ENCODE measurements around the gene FOXO4. TPM values are rescaled to one million over a fixed set of nuclear protein-coding genes. Genes with fewer than 3 reads are reported as not detected.

The FOXO4 gene
- total and polyA plus RNA-seq, 7 donors = 14.6 to 80.7 (median 56.5) TPM

- Histone ChIP-seq H3K4me3 (peak within 1 kb of the TSS; percentile 73), H3K27ac (peak within 1 kb of the TSS; percentile 85), H3K36me3 (ENCODE audit: insufficient read depth in 1 of 2, low read depth in 1 of 2) (no peaks in the 10 kb centered on the region), H3K9me3 (no peaks in the 10 kb centered on the region), H3K4me1 (no peaks in the 10 kb centered on the region), H3K27me3 (ENCODE audit: insufficient read depth in 3 of 3, low read length in 2 of 3) (peaks cover 0 to 19% (median 0%) of the 10 kb centered on the region in 3 donors)
- no peak for TF ChIP-seq CTCF (IDR thresholded peaks at IDR 0.05)
- intact Hi-C loops (cut with DNase I) = no loop called here
- ATAC-seq (peak; percentile 95 to 99 (median 99)), DNase-seq (peak; percentile 90 to 94)
- 0 to 34% (median 1%) methylated on average over 34 to 73 of the region's 73 CpGs for WGBS, 3 donors
Observed at GRCh38 chrX:71068044-71068918, 27.4 kb upstream of the FOXO4 start, which contains the start of gene SNX12. Gene SNX12, minus strand, starts transcription at chrX:71068334. Its CDS starts 28 bp downstream, at chrX:71068306.

- H3K36me3 ChIP-seq (ENCODE audit: insufficient read depth in 1 of 2, low read depth in 1 of 2) = no peaks in the 10 kb centered on the region
- H3K9me3 ChIP-seq = no peaks in the 10 kb centered on the region
- no peaks in the 10 kb centered on the region for H3K4me1 ChIP-seq
- intact Hi-C loops (cut with DNase I) = no loop called here
- H3K27me3 ChIP-seq (ENCODE audit: insufficient read depth in 3 of 3, low read length in 2 of 3) = peaks cover 0 to 19% (median 0%) of the 10 kb centered on the region in 3 donors
- ATAC-seq (no peak), DNase-seq (no peak)
- TF ChIP-seq CTCF (IDR thresholded peaks at IDR 0.05) = no peak
- 67 to 82% (median 78%) methylated on average over 5 of the region's 5 CpGs for WGBS, 3 donors
- H3K4me3 ChIP-seq = no peak overlapping the region
- H3K27ac ChIP-seq = no peak overlapping the region
Observed at GRCh38 chrX:71070531-71070930, 25.1 kb upstream of the FOXO4 start.

GRCh38 chrX:71081330-71082123 lies 14.1 kb upstream of the FOXO4 start:
- Histone ChIP-seq H3K4me3 (no peak overlapping the region), H3K36me3 (ENCODE audit: insufficient read depth in 1 of 2, low read depth in 1 of 2) (no peaks in the 10 kb centered on the region), H3K9me3 (no peaks in the 10 kb centered on the region), H3K27ac (no peak overlapping the region), H3K27me3 (ENCODE audit: insufficient read depth in 3 of 3, low read length in 2 of 3) (peaks cover 0 to 6% (median 0%) of the 10 kb centered on the region in 3 donors), H3K4me1 (no peaks in the 10 kb centered on the region)
- DNase-seq (no peak), ATAC-seq (no peak)
- intact Hi-C loops (cut with DNase I) = no loop called here
- no peak for TF ChIP-seq CTCF (IDR thresholded peaks at IDR 0.05)
- 43 to 48% (median 45%) methylated on average over 3 of the region's 3 CpGs for WGBS, 3 donors

- no peaks in the 10 kb centered on the region for H3K36me3 ChIP-seq (ENCODE audit: insufficient read depth in 1 of 2, low read depth in 1 of 2)
- DNase-seq = no peak
- H3K9me3 ChIP-seq = no peaks in the 10 kb centered on the region
- H3K4me3 ChIP-seq = no peak overlapping the region
- no peaks in the 10 kb centered on the region for H3K4me1 ChIP-seq
- TF ChIP-seq CTCF (IDR thresholded peaks at IDR 0.05) = no peak
- 76 to 86% (median 81%) methylated on average over 5 of the region's 5 CpGs for WGBS, 3 donors
- H3K27me3 ChIP-seq (ENCODE audit: insufficient read depth in 3 of 3, low read length in 2 of 3) = peaks cover 0 to 6% (median 0%) of the 10 kb centered on the region in 3 donors
- intact Hi-C loops (cut with DNase I) = no loop called here
- no peak overlapping the region for H3K27ac ChIP-seq
- ATAC-seq = no peak
Observed at GRCh38 chrX:71082124-71082647, 13.5 kb upstream of the FOXO4 start.
